AG10803 (cell line): Measurements from ENCODE around the gene AGPAT2.

Experiments
- DNase-seq: peaks from one replicate; pipeline ENCODE4 v3.0.0; 2010; ENCODE audit warnings: low read depth
- H3K4me3 ChIP-seq: 2 replicates; pipeline ENCODE4 v1.5.1; 2011; ENCODE audit warnings: mild to moderate bottlenecking, low read length, control low read depth
- CTCF ChIP-seq: conservative IDR thresholded peaks from 2 replicates; pipeline ENCODE4 v1.5.1; 2011; ENCODE audit warnings: mild to moderate bottlenecking, low read length, control low read depth, inconsistent platforms

Gene AGPAT2

GRCh38 chr9:136720251-136720897 is 33.1 kb upstream of the AGPAT2 start:
- TF ChIP-seq CTCF, result no peak
- no peak overlapping the region for H3K4me3 ChIP-seq
- no peak for DNase-seq

GRCh38 chr9:136719195-136719880 is 32.1 kb upstream of the AGPAT2 start:
- DNase-seq, result no peak
- no peak overlapping the region for H3K4me3 ChIP-seq
- no peak for TF ChIP-seq CTCF

GRCh38 chr9:136718345-136719194 is 31.3 kb upstream of the AGPAT2 start:
- TF ChIP-seq CTCF, result no peak
- DNase-seq, result no peak
- H3K4me3 ChIP-seq, result no peak overlapping the region

GRCh38 chr9:136717399-136717798 is 30.1 kb upstream of the AGPAT2 start:
- H3K4me3 ChIP-seq, result no peak overlapping the region
- TF ChIP-seq CTCF, result no peak
- DNase-seq, result no peak

GRCh38 chr9:136714893-136715274 is 27.6 kb upstream of the AGPAT2 start:
- H3K4me3 ChIP-seq, result no peak overlapping the region
- no peak for DNase-seq
- TF ChIP-seq CTCF, result no peak

- no peak for DNase-seq
- H3K4me3 ChIP-seq, result no peak overlapping the region
- TF ChIP-seq CTCF, result no peak
Observed at GRCh38 chr9:136714096-136714892, 27.0 kb upstream of the AGPAT2 start.
